GM19240 (cell line): ENCODE results near the gene ZNF618.

Source experiments
- DNase-seq: peaks from one replicate; pipeline ENCODE4 v3.0.0; 2011; ENCODE audit warnings: low spot score; ENCODE audit not compliant: insufficient read length

The ZNF618 gene

GRCh38 chr9:113876151-113876992 is at the start of gene ZNF618:
ZNF618 (plus strand) TSS chr9:113876309; CDS start chr9:113876381, 72 bp downstream.
- peak; percentile 53 for DNase-seq

GRCh38 chr9:113828221-113828620 is 47.9 kb upstream of the ZNF618 start:
- no peak for DNase-seq

DNA sequence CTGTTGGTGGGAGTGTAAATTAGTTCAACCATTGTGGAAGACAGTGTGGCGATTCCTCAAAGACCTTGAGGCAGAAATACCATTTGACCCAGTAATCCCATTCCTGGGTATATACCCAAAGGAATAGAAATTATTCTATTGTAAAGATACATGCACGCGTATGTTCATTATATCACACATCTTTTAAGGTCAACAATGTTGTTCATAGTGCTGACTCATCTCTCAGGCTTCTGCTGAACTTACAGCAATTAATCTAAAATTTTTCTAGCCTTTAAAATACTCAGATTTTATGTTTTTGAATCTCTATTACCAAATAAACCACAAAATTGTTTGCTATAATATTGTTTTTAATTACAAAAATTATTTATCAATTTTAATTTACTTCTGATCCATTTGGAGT is 38.8 kb upstream of the ZNF618 start:
- no peak for DNase-seq

GRCh38 chr9:113842086-113842485 is 34.0 kb upstream of the ZNF618 start:
- no peak for DNase-seq

GRCh38 chr9:113844466-113844865 is 31.6 kb upstream of the ZNF618 start:
- DNase-seq: no peak

DNA sequence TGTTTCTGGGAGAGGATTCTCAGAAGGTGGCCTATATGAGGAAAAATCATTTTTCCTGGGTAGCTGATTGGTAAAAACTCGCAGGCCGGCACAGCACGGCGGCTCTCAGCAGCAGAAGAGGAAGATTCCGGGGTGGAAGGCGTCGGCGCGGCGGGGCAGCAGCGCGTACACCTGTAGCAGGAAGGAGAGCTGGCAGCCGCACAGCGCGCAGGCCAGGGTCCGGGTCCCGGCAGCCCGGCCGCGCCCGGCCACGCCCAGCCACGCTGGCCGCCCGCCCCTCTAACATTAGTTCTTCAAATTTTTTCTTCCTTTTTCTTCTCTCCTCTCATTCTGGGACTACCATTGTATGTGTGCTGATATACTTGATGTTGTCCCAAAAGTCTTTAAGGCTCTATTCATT is 24.8 kb upstream of the ZNF618 start:
- no peak for DNase-seq

DNA sequence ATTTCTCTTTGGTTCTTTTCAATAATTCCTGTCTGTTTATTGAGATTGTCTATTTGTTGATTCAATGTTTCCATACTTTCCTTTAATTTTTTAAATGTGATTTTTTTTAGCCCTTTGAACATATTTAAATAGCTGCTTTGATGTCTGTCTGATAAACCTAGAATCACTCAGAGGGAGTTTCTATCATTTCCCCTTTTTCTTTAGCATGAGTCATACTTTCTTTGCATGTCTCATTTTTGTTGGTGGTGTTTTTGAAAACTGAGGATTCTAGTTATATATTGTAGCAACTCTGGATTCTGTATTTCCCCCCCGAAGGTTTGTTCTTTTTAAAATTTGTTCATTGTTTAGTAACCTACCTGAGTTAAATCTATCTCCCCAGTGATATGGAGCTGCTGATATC is 24.2 kb upstream of the ZNF618 start:
- no peak for DNase-seq

- no peak for DNase-seq
These were observed 22.8 kb upstream of the ZNF618 start for GRCh38 chr9:113853333-113853732.

- DNase-seq: no peak
These were observed 21.8 kb upstream of the ZNF618 start for GRCh38 chr9:113854310-113854709.

DNA sequence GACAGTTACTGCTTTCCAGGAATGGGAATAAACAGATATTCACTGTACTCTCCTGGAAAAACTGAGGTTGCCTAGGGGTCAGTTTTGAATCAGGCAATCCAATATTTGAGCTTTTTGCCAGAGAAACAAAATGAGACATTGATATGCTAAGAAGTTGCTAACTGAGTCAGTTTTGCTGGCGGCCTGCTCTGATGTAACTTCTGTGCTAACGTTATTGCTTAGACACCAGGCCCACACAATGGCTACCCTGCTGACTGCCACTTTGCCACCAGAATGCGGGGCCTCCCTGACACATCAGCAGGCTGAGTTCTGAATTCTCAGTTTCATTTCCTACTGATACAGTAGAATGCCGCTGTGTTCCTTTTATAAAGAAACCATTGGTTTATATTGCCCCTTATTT is 18.2 kb upstream of the ZNF618 start:
- no peak for DNase-seq

DNA sequence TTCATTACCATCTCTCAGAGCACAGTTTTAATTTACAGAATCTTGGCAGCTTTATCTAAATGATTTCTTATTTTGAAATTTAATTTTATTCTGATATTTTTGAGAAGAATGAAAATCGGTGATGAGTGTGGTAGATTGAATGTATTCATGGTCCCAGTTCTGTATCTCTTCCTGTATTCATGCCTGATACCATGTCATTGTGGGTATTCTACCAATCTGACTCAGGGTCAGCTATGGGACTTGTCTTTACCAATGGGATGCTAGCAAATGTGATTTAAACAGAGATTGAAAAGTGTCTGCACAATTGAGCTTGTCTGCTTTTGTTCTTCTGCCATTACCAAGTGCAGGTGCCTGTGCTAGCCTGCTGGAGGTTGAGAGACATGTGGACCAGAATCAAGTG is 17.8 kb upstream of the ZNF618 start:
- no peak for DNase-seq

- no peak for DNase-seq
These were observed 12.8 kb upstream of the ZNF618 start for GRCh38 chr9:113863345-113863744.

DNA sequence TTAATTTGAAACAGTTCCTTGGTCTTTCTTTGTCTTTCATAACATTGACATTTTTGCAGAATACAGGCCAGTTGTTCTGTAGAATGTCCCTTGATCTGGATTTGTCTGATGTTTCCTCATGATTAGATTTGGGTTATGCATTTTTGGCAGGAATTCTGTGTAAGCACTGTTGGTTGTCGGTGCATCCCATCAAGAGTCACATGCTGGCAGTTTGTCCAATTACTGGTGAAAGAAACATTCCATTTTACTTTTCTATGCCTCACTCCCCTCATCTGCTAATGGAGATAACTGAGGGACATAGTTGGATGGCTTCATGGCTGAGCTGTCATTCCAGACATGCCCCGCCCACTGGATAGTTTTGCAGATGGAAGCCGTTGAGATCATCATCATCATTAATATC is 7.6 kb upstream of the ZNF618 start:
- no peak for DNase-seq

GRCh38 chr9:113872485-113873143 is 3.5 kb upstream of the ZNF618 start:
- no peak for DNase-seq

- DNase-seq: no peak
These were observed 2.7 kb upstream of the ZNF618 start for GRCh38 chr9:113873446-113873845.

- DNase-seq: no peak
These were observed 2.2 kb upstream of the ZNF618 start for GRCh38 chr9:113873926-113874325.

DNA sequence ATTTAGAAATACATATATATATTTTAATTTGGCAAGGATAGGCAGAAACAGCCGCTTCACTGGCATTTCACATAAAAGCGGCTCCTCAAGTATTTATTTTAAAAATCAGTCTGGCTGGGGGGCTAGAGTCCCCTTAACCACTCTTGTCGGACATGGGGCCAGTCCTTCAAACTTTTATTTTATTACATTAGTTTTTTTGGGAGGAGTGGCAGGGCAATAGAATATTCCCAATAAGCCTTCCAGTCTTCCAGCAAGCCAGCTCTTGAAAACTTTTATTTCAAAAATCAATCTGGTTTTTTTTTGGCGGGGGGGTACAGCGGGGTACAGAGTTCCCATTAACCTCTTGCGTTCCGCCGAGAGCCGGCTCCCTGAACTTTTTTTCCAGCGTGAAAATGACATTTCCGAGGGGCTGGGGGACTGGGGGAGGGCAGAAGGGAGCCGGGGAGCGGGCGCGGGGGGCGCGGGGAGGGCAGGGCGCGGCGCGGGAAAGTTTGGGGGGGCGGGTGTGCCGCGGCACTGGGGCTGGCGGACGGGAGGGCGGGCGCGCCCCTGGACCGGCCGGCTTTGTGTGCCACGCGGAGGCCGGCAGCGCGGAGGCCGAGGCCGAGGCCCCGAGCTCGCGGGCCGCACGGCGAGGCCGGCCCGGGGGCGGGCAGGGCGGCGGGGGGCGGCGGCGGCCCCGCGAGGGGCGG is 504 bp upstream of the ZNF618 start:
- DNase-seq: no peak

- DNase-seq: no peak
These were observed 872 bp downstream of the ZNF618 start for GRCh38 chr9:113876993-113877368.

DNA sequence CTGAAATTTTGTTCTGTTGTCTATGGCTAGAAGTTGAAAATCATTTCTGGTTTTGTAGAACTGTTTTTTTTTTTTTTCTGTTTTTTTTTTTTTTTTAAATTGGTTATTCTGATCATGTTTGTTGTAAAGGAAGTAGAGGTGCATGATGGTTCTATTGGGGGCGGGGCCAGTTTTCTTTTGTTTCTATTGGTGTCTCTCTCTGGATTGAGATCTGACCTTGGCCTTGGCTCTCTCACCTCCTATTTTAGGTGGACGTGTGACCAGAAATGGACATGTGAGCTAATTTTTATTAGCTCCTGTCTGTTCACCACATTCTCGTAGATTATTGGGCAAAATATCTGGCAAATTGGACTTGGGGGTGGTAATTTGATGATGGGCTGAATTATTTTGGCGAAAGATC is 3.2 kb downstream of the ZNF618 start:
- DNase-seq: no peak

DNA sequence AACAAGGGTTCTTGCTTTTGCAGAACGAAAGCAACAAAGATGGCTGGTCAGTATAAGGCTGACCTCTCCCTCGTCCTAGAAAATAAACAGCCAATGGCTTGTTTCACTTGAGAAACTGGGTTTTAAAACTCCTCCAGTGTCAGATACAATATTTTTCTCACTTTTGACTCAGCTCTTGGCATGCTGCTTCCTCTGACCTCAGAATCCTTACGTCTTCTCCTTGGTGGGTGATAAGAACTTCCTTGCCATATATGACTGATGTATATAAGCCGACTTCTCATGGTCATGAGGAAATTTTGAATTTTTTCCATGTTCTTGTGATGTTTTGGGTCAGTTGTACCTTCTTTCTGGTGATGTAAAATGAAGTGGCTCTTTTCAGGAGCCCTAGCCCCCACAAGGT is 3.8 kb downstream of the ZNF618 start:
- DNase-seq: no peak

DNA sequence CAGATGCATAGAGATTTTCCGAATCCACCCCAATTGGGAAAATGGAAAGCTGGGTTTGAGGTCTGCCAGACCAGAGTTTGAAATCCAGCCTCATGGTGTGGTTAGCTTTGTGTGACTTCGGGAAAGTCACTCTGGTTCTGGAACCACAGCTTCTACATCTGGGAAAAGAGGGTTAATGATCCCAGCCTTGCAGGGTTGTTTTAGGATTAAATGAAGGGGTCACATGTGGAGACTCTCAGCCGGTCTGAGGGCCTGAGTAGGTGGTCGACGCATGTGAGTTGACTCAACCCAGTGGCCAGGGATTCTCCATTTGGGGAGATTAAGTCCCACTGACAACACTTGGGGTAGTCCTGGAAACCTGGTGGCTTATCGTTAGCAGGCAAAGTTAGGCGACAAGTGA is 6.1 kb downstream of the ZNF618 start:
- DNase-seq: no peak

GRCh38 chr9:113882636-113883164 is 6.6 kb downstream of the ZNF618 start:
- DNase-seq: no peak
